ENCODE results near the gene PTPN6. TPM values are rescaled to one million over a fixed set of nuclear protein-coding genes. Genes with fewer than 3 reads are reported as not detected.

Gene PTPN6
- polyA plus RNA-seq, 1 donor = 34.6 TPM

DNA sequence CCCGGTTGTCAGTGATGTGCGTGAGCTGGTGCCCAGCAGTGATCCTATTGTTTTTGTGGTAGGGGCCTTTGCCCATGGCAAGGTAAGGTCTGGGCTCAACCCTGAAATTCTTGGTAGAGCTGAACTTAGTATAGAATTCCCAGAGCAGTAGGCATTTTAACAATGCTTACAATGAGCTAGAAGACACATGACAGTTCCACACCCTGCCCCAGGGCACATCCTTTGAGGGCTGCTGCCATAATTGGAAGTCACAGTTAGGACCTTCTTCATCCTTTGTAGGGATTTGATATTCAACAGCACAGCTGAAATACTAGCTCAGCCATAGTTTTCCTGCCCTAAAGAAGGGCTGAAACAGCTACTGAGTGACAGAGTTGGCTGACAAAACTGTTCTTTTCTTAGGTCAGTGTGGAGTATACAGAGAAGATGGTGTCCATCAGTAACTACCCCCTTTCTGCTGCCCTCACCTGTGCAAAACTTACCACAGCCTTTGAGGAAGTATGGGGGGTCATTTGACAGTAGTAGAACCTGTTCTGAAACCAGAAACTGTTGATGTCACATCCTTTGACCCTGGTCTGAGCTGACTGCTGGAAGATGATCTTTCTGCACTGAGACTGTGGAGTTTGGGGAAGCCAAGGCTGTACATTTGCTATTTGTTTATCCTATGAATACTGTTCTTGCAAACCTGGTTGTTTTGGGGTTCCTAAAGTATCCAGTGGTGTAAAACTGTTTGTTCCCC lies 24.3 kb downstream of the PTPN6 start:
- Histone ChIP-seq H3K4me3 (ENCODE audit: low read length) (no peak overlapping the region), H3K27me3 (ENCODE audit: control insufficient read depth, insufficient read depth, low read length) (no peaks in the 10 kb centered on the region), H3K9me3 (ENCODE audit: control insufficient read depth, low read depth, low read length) (no peaks in the 10 kb centered on the region), H3K4me1 (ENCODE audit: control insufficient read depth, insufficient read depth, low read length) (peaks cover 18% of the 10 kb centered on the region), H3K36me3 (ENCODE audit: control insufficient read depth, insufficient read depth, low read length) (peaks cover 63% of the 10 kb centered on the region), H3K27ac (ENCODE audit: low read length) (no peak overlapping the region)
- no peak for DNase-seq
- WGBS (ENCODE audit: insufficient coverage, low lambda C conversion rate) = no CpG with 5 or more reads among the region's 2 CpGs

DNA sequence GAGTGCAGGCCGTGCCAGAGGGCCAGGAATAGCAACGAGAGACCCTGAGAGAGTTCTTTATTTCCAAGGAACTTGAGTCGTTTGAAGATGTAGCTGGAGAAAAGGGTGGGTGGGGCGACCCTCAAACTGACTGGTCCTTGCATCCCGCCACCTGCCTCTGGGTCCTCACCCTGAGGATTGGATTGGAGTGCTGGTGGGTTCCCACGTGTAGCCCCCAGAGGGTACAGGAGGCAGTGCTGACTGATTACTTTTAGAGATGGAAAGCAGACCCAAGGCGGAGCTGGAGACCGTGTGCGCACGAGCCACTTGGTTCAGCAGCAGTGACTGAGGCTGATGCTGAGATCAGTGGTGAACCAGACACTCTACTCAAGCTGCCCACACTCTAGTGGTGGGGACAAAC lies 26.5 kb downstream of the PTPN6 start:
- WGBS (ENCODE audit: insufficient coverage, low lambda C conversion rate) = no CpG with 5 or more reads among the region's 10 CpGs
- H3K27me3 ChIP-seq (ENCODE audit: control insufficient read depth, insufficient read depth, low read length) = no peaks in the 10 kb centered on the region
- peaks cover 76% of the 10 kb centered on the region for H3K36me3 ChIP-seq (ENCODE audit: control insufficient read depth, insufficient read depth, low read length)
- H3K9me3 ChIP-seq (ENCODE audit: control insufficient read depth, low read depth, low read length) = no peaks in the 10 kb centered on the region
- no peak for DNase-seq
- H3K27ac ChIP-seq (ENCODE audit: low read length) = no peak overlapping the region
- H3K4me3 ChIP-seq (ENCODE audit: low read length) = no peak overlapping the region
- H3K4me1 ChIP-seq (ENCODE audit: control insufficient read depth, insufficient read depth, low read length) = peaks cover 38% of the 10 kb centered on the region

DNA sequence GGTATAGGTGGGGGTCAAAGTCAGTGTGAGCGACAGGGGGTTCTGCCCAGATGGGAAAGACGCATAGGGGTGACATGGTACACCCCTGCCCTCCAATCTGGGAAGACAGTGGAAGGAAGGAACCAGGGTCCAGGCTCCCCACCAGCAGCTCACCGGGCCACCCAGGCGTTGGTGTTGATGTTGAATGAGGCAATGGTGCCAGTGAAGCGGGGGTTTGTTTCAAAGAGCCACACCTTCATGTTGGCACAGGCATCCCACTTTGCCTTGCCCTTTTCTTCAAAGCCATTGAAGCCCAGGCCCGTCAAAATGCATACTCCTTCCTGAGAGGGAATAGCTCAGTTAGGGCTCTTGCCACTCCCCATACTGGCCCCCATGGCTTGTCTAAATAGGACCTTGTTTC lies 27.0 kb downstream of the PTPN6 start:
- Histone ChIP-seq H3K4me3 (ENCODE audit: low read length) (no peak overlapping the region), H3K27ac (ENCODE audit: low read length) (no peak overlapping the region), H3K9me3 (ENCODE audit: control insufficient read depth, low read depth, low read length) (no peaks in the 10 kb centered on the region), H3K4me1 (ENCODE audit: control insufficient read depth, insufficient read depth, low read length) (peaks cover 38% of the 10 kb centered on the region), H3K36me3 (ENCODE audit: control insufficient read depth, insufficient read depth, low read length) (peaks cover 79% of the 10 kb centered on the region), H3K27me3 (ENCODE audit: control insufficient read depth, insufficient read depth, low read length) (no peaks in the 10 kb centered on the region)
- WGBS (ENCODE audit: insufficient coverage, low lambda C conversion rate) = no CpG with 5 or more reads among the region's 6 CpGs
- DNase-seq = no peak

DNA sequence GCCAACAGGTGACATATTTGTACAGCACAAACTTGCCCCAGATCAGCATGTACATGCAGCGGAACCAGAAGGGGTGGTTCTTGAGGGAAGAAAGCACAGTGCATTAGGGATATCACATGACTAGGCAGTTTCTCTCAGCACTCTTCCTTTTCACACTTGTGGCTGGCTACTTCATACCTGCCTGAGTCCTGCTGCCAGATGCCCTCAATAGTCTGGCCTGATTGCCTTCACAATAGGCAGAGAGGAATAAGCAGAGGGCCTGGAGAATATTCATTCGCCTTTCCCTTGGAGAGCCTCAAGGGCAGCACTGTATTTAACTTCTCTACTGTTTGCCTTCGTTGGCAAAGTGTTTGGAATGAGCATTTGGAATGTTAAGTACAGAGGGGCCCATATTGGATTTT lies 27.5 kb downstream of the PTPN6 start:
- no CpG with 5 or more reads among the region's 3 CpGs for WGBS (ENCODE audit: insufficient coverage, low lambda C conversion rate)
- H3K4me3 ChIP-seq (ENCODE audit: low read length) = no peak overlapping the region
- H3K4me1 ChIP-seq (ENCODE audit: control insufficient read depth, insufficient read depth, low read length) = peaks cover 41% of the 10 kb centered on the region
- H3K27me3 ChIP-seq (ENCODE audit: control insufficient read depth, insufficient read depth, low read length) = no peaks in the 10 kb centered on the region
- no peaks in the 10 kb centered on the region for H3K9me3 ChIP-seq (ENCODE audit: control insufficient read depth, low read depth, low read length)
- DNase-seq = no peak
- H3K36me3 ChIP-seq (ENCODE audit: control insufficient read depth, insufficient read depth, low read length) = peaks cover 82% of the 10 kb centered on the region
- no peak overlapping the region for H3K27ac ChIP-seq (ENCODE audit: low read length)

DNA sequence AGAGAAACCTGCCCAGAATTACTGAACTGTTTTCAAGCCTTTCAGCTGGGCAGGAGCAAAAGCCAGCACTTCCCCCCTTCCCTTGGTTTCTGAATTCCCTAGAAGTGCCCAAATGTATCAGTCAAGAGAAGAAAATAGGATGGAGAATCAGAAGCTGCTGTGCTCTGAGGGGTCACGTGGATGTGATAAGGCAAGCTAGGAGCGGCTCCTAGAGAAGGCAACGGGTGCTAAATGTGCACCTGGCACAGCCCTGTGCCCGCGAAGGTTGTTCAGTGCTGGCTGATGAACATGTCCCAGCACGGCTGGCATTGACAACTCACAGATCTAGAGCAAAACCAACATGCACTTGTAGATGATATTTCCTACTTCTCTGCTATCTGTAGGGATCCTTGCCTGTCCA lies 27.9 kb downstream of the PTPN6 start:
- no peak for DNase-seq
- H3K9me3 ChIP-seq (ENCODE audit: control insufficient read depth, low read depth, low read length) = no peaks in the 10 kb centered on the region
- H3K27ac ChIP-seq (ENCODE audit: low read length) = no peak overlapping the region
- WGBS (ENCODE audit: insufficient coverage, low lambda C conversion rate) = no CpG with 5 or more reads among the region's 6 CpGs
- H3K4me3 ChIP-seq (ENCODE audit: low read length) = no peak overlapping the region
- H3K27me3 ChIP-seq (ENCODE audit: control insufficient read depth, insufficient read depth, low read length) = no peaks in the 10 kb centered on the region
- peaks cover 41% of the 10 kb centered on the region for H3K4me1 ChIP-seq (ENCODE audit: control insufficient read depth, insufficient read depth, low read length)
- peaks cover 78% of the 10 kb centered on the region for H3K36me3 ChIP-seq (ENCODE audit: control insufficient read depth, insufficient read depth, low read length)

DNA sequence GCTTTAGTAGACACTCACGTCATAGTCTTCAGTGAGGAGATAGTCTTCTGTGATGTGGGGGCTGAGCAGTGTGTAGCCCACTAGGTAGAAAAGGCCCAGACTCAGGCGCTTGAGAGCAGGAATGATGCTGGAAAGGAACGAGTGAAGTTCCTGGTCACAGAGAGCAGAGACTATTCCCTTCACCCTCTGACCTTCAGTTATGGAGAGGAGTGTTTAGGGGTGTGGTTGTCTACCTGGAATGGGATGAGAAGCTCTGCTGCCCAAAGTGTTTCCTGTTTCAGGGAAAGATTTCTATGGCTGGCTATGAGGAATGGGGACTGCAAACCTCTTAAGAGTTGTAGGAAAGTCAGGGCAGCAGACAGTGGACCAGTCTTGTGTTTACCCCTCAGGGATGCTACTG lies 28.3 kb downstream of the PTPN6 start:
- H3K4me3 ChIP-seq (ENCODE audit: low read length) = no peak overlapping the region
- H3K4me1 ChIP-seq (ENCODE audit: control insufficient read depth, insufficient read depth, low read length) = peaks cover 46% of the 10 kb centered on the region
- DNase-seq = no peak
- no peak overlapping the region for H3K27ac ChIP-seq (ENCODE audit: low read length)
- H3K9me3 ChIP-seq (ENCODE audit: control insufficient read depth, low read depth, low read length) = no peaks in the 10 kb centered on the region
- WGBS (ENCODE audit: insufficient coverage, low lambda C conversion rate) = no CpG with 5 or more reads among the region's 3 CpGs
- H3K27me3 ChIP-seq (ENCODE audit: control insufficient read depth, insufficient read depth, low read length) = no peaks in the 10 kb centered on the region
- peaks cover 73% of the 10 kb centered on the region for H3K36me3 ChIP-seq (ENCODE audit: control insufficient read depth, insufficient read depth, low read length)

- Histone ChIP-seq H3K9me3 (ENCODE audit: control insufficient read depth, low read depth, low read length) (no peaks in the 10 kb centered on the region), H3K27ac (ENCODE audit: low read length) (peak overlapping the region; percentile 89), H3K4me1 (ENCODE audit: control insufficient read depth, insufficient read depth, low read length) (peaks cover 48% of the 10 kb centered on the region), H3K36me3 (ENCODE audit: control insufficient read depth, insufficient read depth, low read length) (peaks cover 67% of the 10 kb centered on the region), H3K4me3 (ENCODE audit: low read length) (no peak overlapping the region), H3K27me3 (ENCODE audit: control insufficient read depth, insufficient read depth, low read length) (no peaks in the 10 kb centered on the region)
- no peak for DNase-seq
- WGBS (ENCODE audit: insufficient coverage, low lambda C conversion rate) = no CpG with 5 or more reads among the region's 4 CpGs
These were observed 28.9 kb downstream of the PTPN6 start for GRCh38 chr12:6980075-6980474.

- Histone ChIP-seq H3K4me3 (ENCODE audit: low read length) (no peak overlapping the region), H3K9me3 (ENCODE audit: control insufficient read depth, low read depth, low read length) (no peaks in the 10 kb centered on the region), H3K36me3 (ENCODE audit: control insufficient read depth, insufficient read depth, low read length) (peaks cover 60% of the 10 kb centered on the region), H3K27me3 (ENCODE audit: control insufficient read depth, insufficient read depth, low read length) (no peaks in the 10 kb centered on the region), H3K27ac (ENCODE audit: low read length) (peak overlapping the region; percentile 89), H3K4me1 (ENCODE audit: control insufficient read depth, insufficient read depth, low read length) (peaks cover 48% of the 10 kb centered on the region)
- no peak for DNase-seq
These were observed 29.6 kb downstream of the PTPN6 start for GRCh38 chr12:6980740-6981139.

GRCh38 chr12:6981152-6982052 lies 30.2 kb downstream of the PTPN6 start:
- WGBS (ENCODE audit: insufficient coverage, low lambda C conversion rate) = 40% methylated on average over 1 of the region's 10 CpGs
- no peak overlapping the region for H3K4me3 ChIP-seq (ENCODE audit: low read length)
- H3K4me1 ChIP-seq (ENCODE audit: control insufficient read depth, insufficient read depth, low read length) = peaks cover 48% of the 10 kb centered on the region
- peak overlapping the region; percentile 89 for H3K27ac ChIP-seq (ENCODE audit: low read length)
- peaks cover 54% of the 10 kb centered on the region for H3K36me3 ChIP-seq (ENCODE audit: control insufficient read depth, insufficient read depth, low read length)
- no peaks in the 10 kb centered on the region for H3K27me3 ChIP-seq (ENCODE audit: control insufficient read depth, insufficient read depth, low read length)
- peak; percentile 78 to 88 for DNase-seq
- no peaks in the 10 kb centered on the region for H3K9me3 ChIP-seq (ENCODE audit: control insufficient read depth, low read depth, low read length)

GRCh38 chr12:6982532-6982931 lies 31.4 kb downstream of the PTPN6 start:
- peak overlapping the region; percentile 89 for H3K27ac ChIP-seq (ENCODE audit: low read length)
- no peak overlapping the region for H3K4me3 ChIP-seq (ENCODE audit: low read length)
- peaks cover 44% of the 10 kb centered on the region for H3K36me3 ChIP-seq (ENCODE audit: control insufficient read depth, insufficient read depth, low read length)
- no peaks in the 10 kb centered on the region for H3K9me3 ChIP-seq (ENCODE audit: control insufficient read depth, low read depth, low read length)
- no peak for DNase-seq
- H3K4me1 ChIP-seq (ENCODE audit: control insufficient read depth, insufficient read depth, low read length) = peaks cover 48% of the 10 kb centered on the region
- no peaks in the 10 kb centered on the region for H3K27me3 ChIP-seq (ENCODE audit: control insufficient read depth, insufficient read depth, low read length)
- 89% methylated on average over 4 of the region's 7 CpGs for WGBS (ENCODE audit: insufficient coverage, low lambda C conversion rate)

All from large intestine (tissue), 3 donors.